H1 (cell line): ENCODE data around the gene PARP14. TPM values are rescaled to one million over a fixed set of nuclear protein-coding genes. Genes with fewer than 3 reads are reported as not detected.
A peak's percentile ranks its signal among the peaks of the same experiment; 100 is the strongest.

Experiments used
- CTCF ChIA-PET: fragments of 300-600 bp; sonication (Branson Sonifier 250); formaldehyde crosslinking; loops from one replicate; lab custom pipeline; 2021; ENCODE audit not compliant: partially characterized antibody; lab: Charles Lee
- POLR2A ChIA-PET: fragments of 300-600 bp; sonication (Branson Sonifier 250); formaldehyde crosslinking; loops from one replicate; lab custom pipeline; 2021; ENCODE audit warnings: inconsistent platforms; ENCODE audit not compliant: partially characterized antibody; lab: Charles Lee
- DNase-seq, 2 experiments: peaks; one replicate each; pipeline versions ENCODE4 v3.0.0 to v3.0.0-alpha.2; 2010 to 2022; ENCODE audit warnings: low spot score in 2 of 2, low read depth in 1 of 2, mixed read lengths in 1 of 2
- FAIRE-seq: peaks from 2 replicates; lab custom pipeline; 2011; peaks lifted over from hg19 to GRCh38; lab: Jason Lieb, UNC
- H2AFZ ChIP-seq: 2 replicates; pipeline ENCODE4 v1.8.1; 2012; ENCODE audit warnings: low read length, inconsistent platforms
- H2AK5ac ChIP-seq: 2 replicates; pipeline ENCODE4 v1.6.1; 2013; ENCODE audit warnings: low read depth, low read length
- H2BK120ac ChIP-seq: replicated peaks from 2 replicates; pipeline ENCODE3; 2013; ENCODE audit warnings: low read depth, low read length, inconsistent platforms
- H2BK12ac ChIP-seq: 2 replicates; pipeline ENCODE4 v1.6.1; 2013; ENCODE audit warnings: low read depth, low read length
- H2BK15ac ChIP-seq: 2 replicates; pipeline ENCODE4 v1.6.1; 2013; ENCODE audit warnings: low read length
- H2BK20ac ChIP-seq: 2 replicates; pipeline ENCODE4 v1.6.1; 2013; ENCODE audit warnings: low read length
- H2BK5ac ChIP-seq: 2 replicates; pipeline ENCODE4 v1.6.1; 2013; ENCODE audit warnings: low read depth, low read length
- H3K14ac ChIP-seq: 2 replicates; pipeline ENCODE4 v1.6.1; 2013; ENCODE audit warnings: inconsistent platforms; ENCODE audit not compliant: insufficient read length
- H3K18ac ChIP-seq: 2 replicates; pipeline ENCODE4 v1.6.1; 2013; ENCODE audit warnings: low read length; ENCODE audit errors: extremely low read depth
- H3K23ac ChIP-seq: 2 replicates; pipeline ENCODE4 v1.6.1; 2013; ENCODE audit warnings: inconsistent platforms; ENCODE audit not compliant: insufficient read length
- H3K23me2 ChIP-seq: 2 replicates; pipeline ENCODE4 v1.6.1; 2013; ENCODE audit warnings: low read depth, low read length
- H3K27ac ChIP-seq: 2 replicates; pipeline ENCODE4 v1.6.1; 2011; ENCODE audit warnings: low read depth, low read length, inconsistent platforms
- H3K27me3 ChIP-seq, 4 experiments: replicated peaks in 1 of 4; 1 replicate in 1 of 4; 2 replicates in 3 of 4; pipeline versions ENCODE4 v1.6.1 to v1.8.1; 2011 to 2013; ENCODE audit warnings: low read length in 3 of 4, mild to moderate bottlenecking in 3 of 4, inconsistent platforms in 2 of 4, mixed read lengths in 2 of 4, moderate library complexity in 1 of 4; ENCODE audit not compliant: control insufficient read depth in 3 of 4, insufficient read depth in 3 of 4; ENCODE audit errors: extremely low read depth in 1 of 4
- H3K36me3 ChIP-seq, 4 experiments: 2 replicates each; pipeline versions ENCODE4 v1.6.1 to v1.8.1; 2011 to 2013; ENCODE audit warnings: mild to moderate bottlenecking in 4 of 4, low read length in 3 of 4, moderate library complexity in 2 of 4, control low read depth in 1 of 4, inconsistent platforms in 1 of 4; ENCODE audit not compliant: insufficient read depth in 4 of 4, control insufficient read depth in 2 of 4
- H3K4ac ChIP-seq: replicated peaks from 2 replicates; pipeline ENCODE3; 2013; ENCODE audit warnings: low read length, low read depth, mixed read lengths, inconsistent platforms; ENCODE audit not compliant: insufficient read length
- H3K4me1 ChIP-seq, 4 experiments: replicated peaks in 1 of 4; 1 replicate in 1 of 4; 2 replicates in 3 of 4; pipeline versions ENCODE4 v1.6.1 to v1.8.1; 2011 to 2013; ENCODE audit warnings: low read length in 3 of 4, inconsistent platforms in 2 of 4, mixed read lengths in 1 of 4; ENCODE audit not compliant: insufficient read depth in 4 of 4, control insufficient read depth in 3 of 4
- H3K4me2 ChIP-seq, 2 experiments: 2 replicates each; pipeline versions ENCODE4 v1.6.1 to v1.8.1; 2011 to 2013; ENCODE audit warnings: low read depth in 2 of 2, low read length in 2 of 2, control low read depth in 1 of 2, inconsistent platforms in 1 of 2, mild to moderate bottlenecking in 1 of 2; ENCODE audit not compliant: insufficient read depth in 1 of 2
- H3K4me3 ChIP-seq, 4 experiments: fragments of 200-600, 300-600 bp in 1 of 4; sonication (generic), shearing (Covaris generic), sonication (Bioruptor Twin) in 1 of 4; 2 replicates each; pipeline versions ENCODE4 v1.5.1 to v1.8.1; 2011 to 2016; ENCODE audit warnings: low read length in 4 of 4, low read depth in 3 of 4, control low read depth in 2 of 4, inconsistent platforms in 2 of 4, mild to moderate bottlenecking in 2 of 4, mixed read lengths in 1 of 4, moderate library complexity in 1 of 4; ENCODE audit not compliant: insufficient read depth in 2 of 4; ENCODE audit errors: extremely low read depth in 1 of 4
- H3K56ac ChIP-seq: replicated peaks from 2 replicates; pipeline ENCODE3; 2013; ENCODE audit warnings: low read depth, mild to moderate bottlenecking, mixed read lengths, low read length, inconsistent platforms; ENCODE audit not compliant: insufficient read length
- H3K79me1 ChIP-seq: 2 replicates; pipeline ENCODE4 v1.6.1; 2013; ENCODE audit warnings: low read depth, low read length, control low read depth
- H3K79me2 ChIP-seq, 2 experiments: 2 replicates each; pipeline versions ENCODE4 v1.6.1 to v1.8.1; 2012 to 2013; ENCODE audit warnings: low read length in 2 of 2, mild to moderate bottlenecking in 2 of 2, inconsistent platforms in 1 of 2; ENCODE audit not compliant: insufficient read depth in 2 of 2, control insufficient read depth in 1 of 2
- H3K9ac ChIP-seq, 4 experiments: replicated peaks in 1 of 4; 1 replicate in 1 of 4; 2 replicates in 3 of 4; pipeline versions ENCODE4 v1.6.1 to v1.8.1; 2011 to 2013; ENCODE audit warnings: low read depth in 3 of 4, low read length in 3 of 4, control low read depth in 2 of 4, mild to moderate bottlenecking in 2 of 4, moderate library complexity in 2 of 4, inconsistent platforms in 1 of 4; ENCODE audit errors: extremely low read depth in 1 of 4
- H3K9me3 ChIP-seq, 2 experiments: 2 replicates each; pipeline versions ENCODE4 v1.6.1 to v1.8.1; 2012 to 2013; ENCODE audit warnings: mild to moderate bottlenecking in 2 of 2, moderate library complexity in 2 of 2, control low read depth in 1 of 2, inconsistent platforms in 1 of 2, low read depth in 1 of 2, low read length in 1 of 2, mixed read lengths in 1 of 2; ENCODE audit not compliant: insufficient read depth in 2 of 2
- H4K20me1 ChIP-seq, 2 experiments: replicated peaks in 1 of 2; 2 replicates each; pipeline versions ENCODE3 to v1.8.1; 2011 to 2013; ENCODE audit warnings: inconsistent platforms in 2 of 2, low read length in 2 of 2, mild to moderate bottlenecking in 1 of 2; ENCODE audit not compliant: insufficient read depth in 2 of 2, control insufficient read depth in 1 of 2
- H4K5ac ChIP-seq: 2 replicates; pipeline ENCODE4 v1.6.1; 2013; ENCODE audit warnings: low read length, low read depth, mixed read lengths, inconsistent platforms; ENCODE audit not compliant: insufficient read length
- H4K8ac ChIP-seq: 2 replicates; pipeline ENCODE4 v1.8.0; 2013; ENCODE audit warnings: mild to moderate bottlenecking, moderate library complexity, low read length, inconsistent platforms; ENCODE audit not compliant: insufficient read depth; ENCODE audit errors: extremely low read depth
- H4K91ac ChIP-seq: replicated peaks from 2 replicates; pipeline ENCODE3; 2013; ENCODE audit warnings: low read length, mixed read lengths, inconsistent platforms; ENCODE audit not compliant: insufficient read length
- BACH1 ChIP-seq: IDR thresholded peaks from 2 replicates; pipeline ENCODE4 v1.6.1; 2012; ENCODE audit warnings: low read length, improper control_type of control experiment
- BCL11A ChIP-seq, 2 experiments: IDR thresholded peaks; one replicate each; pipeline ENCODE4 v1.6.1; 2011; ENCODE audit warnings: low read depth in 2 of 2, low read length in 2 of 2, mild to moderate bottlenecking in 2 of 2
- CTBP2 ChIP-seq: IDR thresholded peaks from 2 replicates; pipeline ENCODE4 v1.7.0; 2011; ENCODE audit warnings: borderline replicate concordance, mild to moderate bottlenecking, moderate library complexity, mixed read lengths, low read length; ENCODE audit not compliant: insufficient read depth, insufficient read length
- EZH2 ChIP-seq: fragments of 200-600 bp; sonication (generic); IDR thresholded peaks from 2 replicates; pipeline ENCODE4 v1.7.1; 2012; ENCODE audit warnings: low read depth, mild to moderate bottlenecking, moderate library complexity, low read length, inconsistent platforms; ENCODE audit not compliant: severe bottlenecking
- KDM5A ChIP-seq: fragments of 200-600 bp; IDR thresholded peaks from 2 replicates; pipeline ENCODE4 v1.7.1; 2012; ENCODE audit warnings: mild to moderate bottlenecking, low read length, inconsistent platforms, mixed read lengths
- NANOG ChIP-seq: IDR thresholded peaks from 2 replicates; pipeline ENCODE4 v1.6.1; 2011; ENCODE audit warnings: low read length, low read depth, mild to moderate bottlenecking, inconsistent platforms; ENCODE audit not compliant: insufficient read depth, poor library complexity, severe bottlenecking
- POLR2A ChIP-seq, 2 experiments: IDR thresholded peaks; 1 replicate in 1 of 2; 2 replicates in 1 of 2; pipeline ENCODE4 v1.6.1; 2011; ENCODE audit warnings: low read depth in 2 of 2, low read length in 2 of 2, mild to moderate bottlenecking in 2 of 2; ENCODE audit errors: control extremely low read depth in 1 of 2
- RNF2 ChIP-seq: fragments of 200-900, 300-1000 bp; sonication (generic); IDR thresholded peaks from 2 replicates; pipeline ENCODE4 v1.7.1; 2016; ENCODE audit warnings: borderline replicate concordance, low read depth, mild to moderate bottlenecking, antibody characterized with exemption, low read length; ENCODE audit not compliant: poor library complexity, severe bottlenecking; ENCODE audit errors: missing control alignments
- SIRT6 ChIP-seq: IDR thresholded peaks from one replicate; pipeline ENCODE4 v1.7.1; 2012; ENCODE audit warnings: low read length, inconsistent platforms
- SP1 ChIP-seq: IDR thresholded peaks from 2 replicates; pipeline ENCODE4 v1.6.1; 2011; ENCODE audit warnings: low read depth, low read length
- SP4 ChIP-seq: IDR thresholded peaks from 2 replicates; pipeline ENCODE4 v1.6.1; 2012; ENCODE audit warnings: low read length, inconsistent platforms
- SUZ12 ChIP-seq: fragments of 200-600 bp; sonication (generic); IDR thresholded peaks from 2 replicates; pipeline ENCODE4 v1.6.1; 2012; ENCODE audit warnings: mild to moderate bottlenecking, inconsistent platforms, low read length, moderate library complexity, mixed read lengths
- whole genome bisulfite sequencing, 2 experiments: shearing (Covaris generic) in 1 of 2; methylation state at CpG; one replicate each; pipeline versions ENCODE4 v1.1.6 to v1.1.7; 2013 to 2015; ENCODE audit warnings: low lambda C conversion rate in 2 of 2, mixed read lengths in 2 of 2, inconsistent platforms in 1 of 2, low coverage in 1 of 2, missing lambda C conversion rate in 1 of 2; ENCODE audit not compliant: insufficient replicate concordance in 2 of 2, insufficient coverage in 1 of 2, insufficient read length in 1 of 2; ENCODE audit errors: extremely low coverage in 1 of 2, missing lambda C conversion rate in 1 of 2; 5-methylcytosine and 5-hydroxymethylcytosine counted together
- polyA plus RNA-seq, 7 experiments: library from polyadenylated mRNA; depleted of rRNA in 3 of 7; stranded (reverse) in 5 of 7; unstranded in 2 of 7; fragments of >200 nt in 5 of 7; fragments of 200-250 nt in 2 of 7; gene quantifications; 1 replicate in 5 of 7; 2 replicates in 1 of 7; 4 replicates in 1 of 7; pipeline versions ENCODE4 v1.2.1 to v1.2.3, GENCODE V29; 2011 to 2013; ENCODE audit warnings: missing spikeins in 2 of 7, mixed read lengths in 2 of 7
- total RNA-seq: library from RNA; stranded (reverse); fragmentation: NEBNext Ultra II Directional; extraction: Animal tissue kit (Norgen Biotek cat#: 25700); gene quantifications from 2 replicates; pipeline ENCODE4 v1.2.1, GENCODE V29; 2021
- TF ChIP-seq, protein P1 (sequence below): IDR thresholded peaks from 2 replicates; pipeline ENCODE4 v1.6.1; 2011; ENCODE audit warnings: low read length, improper control_type of control experiment

Gene PARP14
- total and polyA plus RNA-seq, 2 of the 8 experiments (the other 6 are each of a cell fraction or from before 2014, with no cell fraction given) = 12.6 to 17.6 TPM

DNA sequence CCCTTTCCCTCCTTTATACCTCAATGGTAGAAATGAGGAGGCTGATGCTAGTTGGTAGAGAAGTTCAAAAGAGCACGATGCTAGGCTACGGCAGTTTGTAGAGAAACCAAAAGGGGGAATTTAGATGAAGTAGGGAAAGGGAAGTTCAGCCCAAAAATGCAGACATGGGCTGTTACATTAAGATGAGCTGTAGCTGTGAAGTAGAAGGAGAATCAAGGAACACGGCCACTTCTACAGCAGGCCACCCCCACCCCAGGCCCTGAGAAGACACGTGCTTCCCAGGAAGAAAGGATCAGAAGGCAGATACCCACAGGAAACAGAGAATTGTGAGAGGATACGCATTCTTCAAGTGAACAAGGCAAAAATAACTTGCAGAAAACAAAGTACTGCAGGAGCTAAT, 2.1 kb upstream of the PARP14 start:
- no peak overlapping the region for H3K9ac ChIP-seq
- CTCF ChIA-PET = interaction anchor here (0.9 to 5.5 kb wide), 27 partner anchors 9 to 296 kb away, joined by 3 to 62 read pairs (median 7); partner anchors contain the start of genes DTX3L, FAM162A, MIX23 and PARP9
- TF ChIP-seq SP1 (no peak), NANOG (no peak), EZH2 (no peak), SIRT6 (no peak), SP4 (no peak), BACH1 (no peak), BCL11A (IDR thresholded peaks at IDR 0.05; ENCODE audit: low read depth in 2 of 2, low read length in 2 of 2) (no peak), CTBP2 (no peak), SUZ12 (no peak), POLR2A (IDR thresholded peaks at IDR 0.05; ENCODE audit: control extremely low read depth in 1 of 2, low read depth in 2 of 2, low read length in 2 of 2) (no peak), RNF2 (no peak), KDM5A (no peak)
- TF ChIP-seq, protein P1, sequence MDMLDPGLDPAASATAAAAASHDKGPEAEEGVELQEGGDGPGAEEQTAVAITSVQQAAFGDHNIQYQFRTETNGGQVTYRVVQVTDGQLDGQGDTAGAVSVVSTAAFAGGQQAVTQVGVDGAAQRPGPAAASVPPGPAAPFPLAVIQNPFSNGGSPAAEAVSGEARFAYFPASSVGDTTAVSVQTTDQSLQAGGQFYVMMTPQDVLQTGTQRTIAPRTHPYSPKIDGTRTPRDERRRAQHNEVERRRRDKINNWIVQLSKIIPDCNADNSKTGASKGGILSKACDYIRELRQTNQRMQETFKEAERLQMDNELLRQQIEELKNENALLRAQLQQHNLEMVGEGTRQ = no peak

More for the DNA sequence above, 2.1 kb upstream of the PARP14 start:
- 78% methylated on average over 5 of the region's 5 CpGs; no CpG with 5 or more reads in 1 of the 2 experiments for WGBS, 2 experiments
- Histone ChIP-seq H3K36me3 (no peaks in the 10 kb centered on the region), H3K4me3 (no peak overlapping the region), H2BK12ac (no peak overlapping the region), H2BK120ac (no peak overlapping the region), H3K4me1 (peaks cover 6 to 12% (median 9%) of the 10 kb centered on the region in 4 experiments; a peak in 6 of 7 replicates), H2AFZ (peak overlapping the region; percentile 56), H3K27ac (no peak overlapping the region), H3K56ac (no peak overlapping the region), H4K20me1 (no peaks in the 10 kb centered on the region), H3K4ac (no peak overlapping the region), H3K79me2 (0 out of 4 replicates have a peak, but pooled peaks cover 0 to 3% of the 10 kb centered on the region in 2 experiments), H2BK15ac (no peak overlapping the region), H4K91ac (no peak overlapping the region), H3K18ac (no peak overlapping the region), H2AK5ac (no peak overlapping the region), H3K23ac (no peak overlapping the region), H3K9me3 (no peaks in the 10 kb centered on the region), H4K5ac (no peak overlapping the region), H3K4me2 (no peak overlapping the region; a peak in 1 of 4 replicates), H3K23me2 (peaks cover 8% of the 10 kb centered on the region; the same call in 1 of the 2 replicates), H3K14ac (no peak overlapping the region), H2BK20ac (no peak overlapping the region), H3K79me1 (no peaks in the 10 kb centered on the region), H2BK5ac (no peak overlapping the region), H3K27me3 (no peaks in the 10 kb centered on the region; a peak in 2 of 7 replicates), H4K8ac (no peak overlapping the region)
- POLR2A ChIA-PET = interaction anchor here (1.7 kb wide), 1 partner anchor 295 kb away, joined by 6 read pairs; the partner anchor contains the start of genes FAM162A and MIX23
- FAIRE-seq = no peak
- no peak for DNase-seq
